Measurements from ENCODE around the gene GPSM3. TPM values are rescaled to one million over a fixed set of nuclear protein-coding genes. Genes with fewer than 3 reads are reported as not detected.

Gene GPSM3
- total and polyA plus RNA-seq, 2 of the 13 experiments (the other 11 are each of a cell fraction or from before 2014, with no cell fraction given), result 0.18 to 6.2 TPM

DNA sequence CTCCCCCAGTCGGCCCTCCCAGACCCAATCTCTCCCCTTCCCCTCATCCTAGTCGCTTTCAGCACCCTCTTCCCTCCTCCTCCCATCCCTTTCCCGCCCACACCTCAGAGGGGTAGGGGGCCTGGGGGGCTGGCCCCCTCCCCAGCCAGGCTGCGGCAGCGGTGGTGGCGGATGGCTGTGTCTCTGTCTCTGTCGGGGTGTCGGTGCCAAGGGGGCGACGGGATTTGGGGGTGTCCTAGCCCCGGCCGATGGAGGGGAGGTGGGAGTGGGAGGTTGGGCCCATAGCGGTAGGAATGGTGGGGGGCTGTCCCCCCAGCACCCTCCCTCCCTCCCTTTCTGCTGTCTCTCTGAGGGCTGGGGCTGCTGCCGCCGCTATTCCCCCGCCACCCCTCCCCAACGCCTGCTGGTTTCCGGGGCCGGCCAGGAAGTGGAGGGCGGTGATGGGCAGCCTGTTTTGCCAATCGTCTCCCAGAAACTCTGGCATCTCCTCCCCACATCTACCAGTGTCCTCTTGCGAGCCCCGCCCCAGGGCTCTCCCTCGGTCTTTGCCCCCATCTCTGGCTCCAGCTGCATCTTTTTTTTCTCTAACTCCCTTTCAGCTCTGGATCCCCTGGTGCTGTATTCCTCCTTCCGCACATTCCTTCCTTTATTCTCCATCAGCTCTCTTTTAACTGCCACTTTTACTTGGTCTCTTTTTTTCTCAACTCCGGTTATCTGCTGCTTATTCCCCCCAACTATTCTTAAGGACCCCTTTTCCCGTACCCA, 16.6 kb downstream of the GPSM3 start, which contains the start of gene AGPAT1 (continued):
- TF ChIP-seq, protein P1, sequence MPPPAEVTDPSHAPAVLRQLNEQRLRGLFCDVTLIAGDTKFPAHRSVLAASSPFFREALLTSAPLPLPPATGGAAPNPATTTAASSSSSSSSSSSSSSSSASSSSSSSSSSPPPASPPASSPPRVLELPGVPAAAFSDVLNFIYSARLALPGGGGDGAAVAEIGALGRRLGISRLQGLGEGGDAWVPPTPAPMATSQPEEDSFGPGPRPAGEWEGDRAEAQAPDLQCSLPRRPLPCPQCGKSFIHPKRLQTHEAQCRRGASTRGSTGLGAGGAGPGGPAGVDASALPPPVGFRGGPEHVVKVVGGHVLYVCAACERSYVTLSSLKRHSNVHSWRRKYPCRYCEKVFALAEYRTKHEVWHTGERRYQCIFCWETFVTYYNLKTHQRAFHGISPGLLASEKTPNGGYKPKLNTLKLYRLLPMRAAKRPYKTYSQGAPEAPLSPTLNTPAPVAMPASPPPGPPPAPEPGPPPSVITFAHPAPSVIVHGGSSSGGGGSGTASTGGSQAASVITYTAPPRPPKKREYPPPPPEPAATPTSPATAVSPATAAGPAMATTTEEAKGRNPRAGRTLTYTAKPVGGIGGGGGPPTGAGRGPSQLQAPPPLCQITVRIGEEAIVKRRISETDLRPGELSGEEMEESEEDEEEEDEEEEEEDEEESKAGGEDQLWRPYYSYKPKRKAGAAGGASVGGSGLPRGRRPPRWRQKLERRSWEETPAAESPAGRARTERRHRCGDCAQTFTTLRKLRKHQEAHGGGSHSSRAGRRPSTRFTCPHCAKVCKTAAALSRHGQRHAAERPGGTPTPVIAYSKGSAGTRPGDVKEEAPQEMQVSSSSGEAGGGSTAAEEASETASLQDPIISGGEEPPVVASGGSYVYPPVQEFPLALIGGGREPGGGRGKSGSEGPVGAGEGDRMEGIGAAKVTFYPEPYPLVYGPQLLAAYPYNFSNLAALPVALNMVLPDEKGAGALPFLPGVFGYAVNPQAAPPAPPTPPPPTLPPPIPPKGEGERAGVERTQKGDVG (CRISPR knock-in tag; IDR thresholded peaks at IDR 0.05; ENCODE audit: borderline replicate concordance), result no peak
- TF ChIP-seq ZNF260 (CRISPR knock-in tag; IDR thresholded peaks at IDR 0.05; ENCODE audit: borderline replicate concordance, low read depth), result no peak
- no peak for TF ChIP-seq GLMP (CRISPR knock-in tag; IDR thresholded peaks at IDR 0.05; ENCODE audit: borderline replicate concordance)
- no peak for TF ChIP-seq ZFP36 (IDR thresholded peaks at IDR 0.05; ENCODE audit: borderline replicate concordance, low read depth, low read length, partially characterized antibody)
- TF ChIP-seq E2F2 (CRISPR knock-in tag; IDR thresholded peaks at IDR 0.05; ENCODE audit: borderline replicate concordance), result no peak
- TF ChIP-seq ZBTB38 (CRISPR knock-in tag; IDR thresholded peaks at IDR 0.05), result peak; percentile 85
- TF ChIP-seq ARID5B (CRISPR knock-in tag; IDR thresholded peaks at IDR 0.05), result 0 out of 2 replicates have a peak, but pooled peaks have one; percentile 22
- peak; percentile 96 for TF ChIP-seq ZNF362 (CRISPR knock-in tag; IDR thresholded peaks at IDR 0.05; ENCODE audit: borderline replicate concordance)
- TF ChIP-seq ZNF781 (CRISPR knock-in tag; IDR thresholded peaks at IDR 0.05; ENCODE audit: borderline replicate concordance, not compliant biosample characterization), result peak; percentile 17
- no peak for TF ChIP-seq ZNF460 (CRISPR knock-in tag; IDR thresholded peaks at IDR 0.05; ENCODE audit: borderline replicate concordance)
- TF ChIP-seq ZNF615 (CRISPR knock-in tag; IDR thresholded peaks at IDR 0.05; ENCODE audit: borderline replicate concordance), result no peak
- TF ChIP-seq, protein P2, sequence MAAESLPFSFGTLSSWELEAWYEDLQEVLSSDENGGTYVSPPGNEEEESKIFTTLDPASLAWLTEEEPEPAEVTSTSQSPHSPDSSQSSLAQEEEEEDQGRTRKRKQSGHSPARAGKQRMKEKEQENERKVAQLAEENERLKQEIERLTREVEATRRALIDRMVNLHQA (CRISPR knock-in tag; IDR thresholded peaks at IDR 0.05), result no peak
- no peak for TF ChIP-seq NONO (IDR thresholded peaks at IDR 0.05)
- TF ChIP-seq NONO (CRISPR knock-in tag; conservative IDR thresholded peaks at IDR 0.05), result 0 out of 2 replicates have a peak, but pooled peaks have one; percentile 40
- no peak for TF ChIP-seq ZNF143 (CRISPR knock-in tag; IDR thresholded peaks at IDR 0.05)
- no peak for TF ChIP-seq ZSCAN12 (CRISPR knock-in tag; IDR thresholded peaks at IDR 0.05)
